Measurements from ENCODE around the gene PIGB. TPM values are rescaled to one million over a fixed set of nuclear protein-coding genes. Genes with fewer than 3 reads are reported as not detected.
A peak's percentile ranks its signal among the peaks of the same experiment; 100 is the strongest.

The PIGB gene
- total and polyA plus RNA-seq, 2 of the 8 experiments (the other 6 are each of a cell fraction or from before 2014, with no cell fraction given): 4.3 to 11.7 TPM

GRCh38 chr15:55353025-55353424 lies 34.0 kb downstream of the PIGB start:
- H3K4me1 ChIP-seq (replicated peaks in 1 of 4; ENCODE audit: control insufficient read depth in 3 of 4, insufficient read depth in 4 of 4, low read length in 3 of 4): peaks cover 2 to 12% (median 5%) of the 10 kb centered on the region in 4 experiments; a peak in 6 of 7 replicates

More at GRCh38 chr15:55353025-55353424, 34.0 kb downstream of the PIGB start:
- Histone ChIP-seq H2AFZ (ENCODE audit: low read length) (no peak overlapping the region), H3K79me2 (ENCODE audit: control insufficient read depth in 1 of 2, insufficient read depth in 2 of 2, low read length in 2 of 2) (no peaks in the 10 kb centered on the region), H4K20me1 (replicated peaks in 1 of 2; ENCODE audit: control insufficient read depth in 1 of 2, insufficient read depth in 2 of 2, low read length in 2 of 2) (no peaks in the 10 kb centered on the region), H2BK120ac (replicated peaks; ENCODE audit: low read depth, low read length) (no peak overlapping the region), H3K23ac (ENCODE audit: insufficient read length) (no peak overlapping the region), H4K8ac (ENCODE audit: extremely low read depth, insufficient read depth, low read length) (no peak overlapping the region), H3K56ac (replicated peaks; ENCODE audit: insufficient read length, low read depth, low read length) (no peak overlapping the region), H4K91ac (replicated peaks; ENCODE audit: insufficient read length, low read length) (no peak overlapping the region), H3K27ac (ENCODE audit: low read depth, low read length) (no peak overlapping the region), H2BK12ac (ENCODE audit: low read depth, low read length) (no peak overlapping the region), H3K36me3 (ENCODE audit: control insufficient read depth in 2 of 4, insufficient read depth in 4 of 4, low read length in 3 of 4) (no peaks in the 10 kb centered on the region), H3K4ac (replicated peaks; ENCODE audit: insufficient read length, low read depth, low read length) (no peak overlapping the region), H4K5ac (ENCODE audit: insufficient read length, low read depth, low read length) (no peak overlapping the region), H3K14ac (ENCODE audit: insufficient read length) (no peak overlapping the region), H3K27me3 (replicated peaks in 1 of 4; ENCODE audit: control insufficient read depth in 3 of 4, extremely low read depth in 1 of 4, insufficient read depth in 3 of 4, low read length in 3 of 4) (no peaks in the 10 kb centered on the region), H2BK15ac (ENCODE audit: low read length) (no peak overlapping the region), H3K4me3 (ENCODE audit: extremely low read depth in 1 of 4, insufficient read depth in 2 of 4, low read depth in 3 of 4, low read length in 4 of 4) (peak overlapping the region in 1 of 4 experiments; percentile 30; a peak in 1 of 8 replicates), H2BK20ac (ENCODE audit: low read length) (no peak overlapping the region), H3K9ac (replicated peaks in 1 of 4; ENCODE audit: extremely low read depth in 1 of 4, low read depth in 3 of 4, low read length in 3 of 4) (no peak overlapping the region), H3K4me2 (ENCODE audit: insufficient read depth in 1 of 2, low read depth in 2 of 2, low read length in 2 of 2) (peak overlapping the region in 1 of 2 experiments; percentile 40; a peak in 2 of 4 replicates), H3K23me2 (ENCODE audit: low read depth, low read length) (no peaks in the 10 kb centered on the region), H3K79me1 (ENCODE audit: low read depth, low read length) (no peaks in the 10 kb centered on the region), H2BK5ac (ENCODE audit: low read depth, low read length) (no peak overlapping the region), H3K9me3 (ENCODE audit: insufficient read depth in 2 of 2, low read depth in 1 of 2, low read length in 1 of 2) (no peaks in the 10 kb centered on the region), H2AK5ac (ENCODE audit: low read depth, low read length) (no peak overlapping the region), H3K18ac (ENCODE audit: extremely low read depth, low read length) (no peak overlapping the region)
- ChIA-PET CTCF (ENCODE audit: partially characterized antibody) (no interaction called here), POLR2A (ENCODE audit: partially characterized antibody) (interaction anchor here (1.4 kb wide), 1 partner anchor 34 kb away, joined by 3 read pairs; the partner anchor contains the start of genes PIGB and PIGBOS1)
- no peak for DNase-seq (ENCODE audit: low read depth in 1 of 2, low spot score in 2 of 2)
- FAIRE-seq: no peak
- TF ChIP-seq KDM4A (IDR thresholded peaks at IDR 0.05; ENCODE audit: low read depth, low read length, severe bottlenecking) (no peak), TCF12 (IDR thresholded peaks at IDR 0.05; ENCODE audit: low read depth, low read length) (0 out of 2 replicates have a peak, but pooled peaks have one; percentile 25)
- WGBS, 2 experiments (ENCODE audit: extremely low coverage in 1 of 2, insufficient coverage in 1 of 2, insufficient read length in 1 of 2, insufficient replicate concordance in 2 of 2, low coverage in 1 of 2, low lambda C conversion rate in 2 of 2, missing lambda C conversion rate in 1 of 2): 27% methylated on average over 2 of the region's 2 CpGs; no CpG with 5 or more reads in 1 of the 2 experiments

All from H1 (cell line).